Endothelial cell (in vitro differentiated cells): ENCODE results near the gene PTPRN2. TPM values are rescaled to one million over a fixed set of nuclear protein-coding genes. Genes with fewer than 3 reads are reported as not detected.

Experiments
- DNase-seq: peaks from one replicate; pipeline ENCODE4 v3.0.0; 2021; ENCODE audit warnings: low spot score
- H3K27ac Mint-ChIP-seq: one replicate; pipeline ENCODE4 v1.8.0; 2021; ENCODE audit warnings: mixed read lengths, inconsistent platforms; ENCODE audit not compliant: unreplicated experiment
- H3K27me3 Mint-ChIP-seq: one replicate; pipeline ENCODE4 v1.8.0; 2021; ENCODE audit warnings: mild to moderate bottlenecking, moderate library complexity, mixed read lengths, inconsistent platforms; ENCODE audit not compliant: unreplicated experiment
- H3K36me3 Mint-ChIP-seq: one replicate; pipeline ENCODE4 v1.8.0; 2021; ENCODE audit warnings: mild to moderate bottlenecking, low read depth, mixed read lengths, inconsistent platforms; ENCODE audit not compliant: unreplicated experiment
- H3K4me1 Mint-ChIP-seq: one replicate; pipeline ENCODE4 v1.8.0; 2021; ENCODE audit warnings: mild to moderate bottlenecking, mixed read lengths, inconsistent platforms; ENCODE audit not compliant: unreplicated experiment
- H3K4me3 Mint-ChIP-seq: one replicate; pipeline ENCODE4 v1.8.0; 2021; ENCODE audit warnings: mild to moderate bottlenecking, mixed read lengths, inconsistent platforms; ENCODE audit not compliant: unreplicated experiment
- H3K9me3 Mint-ChIP-seq: one replicate; pipeline ENCODE4 v1.8.0; 2021; ENCODE audit warnings: mixed read lengths, inconsistent platforms; ENCODE audit not compliant: unreplicated experiment
- CTCF ChIP-seq: fragments of 200-600 bp; sonication (generic); IDR thresholded peaks from one replicate; pipeline ENCODE4 v1.5.0; 2021; ENCODE audit warnings: antibody characterized with exemption; ENCODE audit not compliant: unreplicated experiment
- total RNA-seq: library from RNA; stranded (reverse); fragmentation: NEBNext Ultra II Directional; extraction: Animal tissue kit (Norgen Biotek cat#: 25700); gene quantifications from one replicate; pipeline ENCODE4 v1.2.1, GENCODE V29; 2021; ENCODE audit not compliant: unreplicated experiment

Gene PTPRN2
- total RNA-seq, 1 donor from 2014 or later: 0.18 TPM

DNA sequence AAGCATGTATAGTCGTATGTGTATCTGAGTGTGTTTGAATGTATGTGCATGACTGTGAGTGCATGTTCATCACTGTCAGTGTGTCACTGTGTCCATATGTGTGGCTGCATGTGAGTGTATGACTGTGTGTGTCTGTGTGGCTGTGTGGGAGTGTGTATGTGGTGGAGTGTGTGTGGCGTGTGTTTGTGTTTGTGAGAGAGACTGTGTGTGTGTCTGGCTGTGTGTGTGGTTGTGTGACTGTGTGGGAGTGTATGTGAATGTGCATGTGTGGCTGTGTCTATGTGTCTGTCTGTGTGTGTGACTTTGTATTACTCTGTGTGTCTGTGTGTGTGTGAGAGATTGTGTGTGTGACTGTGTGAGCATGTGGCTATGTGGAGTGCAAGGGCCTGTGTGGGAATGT, 748.4 kb downstream of the PTPRN2 start:
- no peak for DNase-seq
- Mint-ChIP-seq H3K4me1 (no peaks in the 10 kb centered on the region), H3K27me3 (peaks cover 10% of the 10 kb centered on the region), H3K4me3 (no peak overlapping the region), H3K9me3 (peaks cover 33% of the 10 kb centered on the region), H3K27ac (no peak overlapping the region), H3K36me3 (peaks cover 20% of the 10 kb centered on the region)
- TF ChIP-seq CTCF: no peak

DNA sequence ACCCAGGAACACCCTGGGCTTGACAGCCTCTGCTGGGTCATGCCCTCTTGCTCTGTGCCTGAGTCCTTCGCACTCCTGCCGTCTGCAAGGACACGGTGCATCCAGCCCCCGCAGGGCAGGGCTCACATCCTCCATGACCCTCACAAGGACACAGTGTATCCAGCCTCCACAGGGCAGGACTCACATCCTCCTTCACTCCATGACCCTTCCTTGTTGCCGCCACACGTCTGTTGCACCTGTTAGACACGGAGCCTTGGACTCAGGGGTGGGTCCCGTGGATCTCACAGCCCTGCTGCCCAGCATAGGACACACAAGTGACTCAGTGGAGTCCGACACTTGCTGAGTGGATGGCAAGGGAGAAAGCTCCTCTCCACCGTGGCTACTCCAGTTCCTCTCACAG, 750.1 kb downstream of the PTPRN2 start:
- Mint-ChIP-seq H3K4me3 (no peak overlapping the region), H3K9me3 (peaks cover 43% of the 10 kb centered on the region), H3K27ac (no peak overlapping the region), H3K36me3 (peaks cover 16% of the 10 kb centered on the region), H3K27me3 (peaks cover 9% of the 10 kb centered on the region), H3K4me1 (no peaks in the 10 kb centered on the region)
- no peak for DNase-seq
- no peak for TF ChIP-seq CTCF

DNA sequence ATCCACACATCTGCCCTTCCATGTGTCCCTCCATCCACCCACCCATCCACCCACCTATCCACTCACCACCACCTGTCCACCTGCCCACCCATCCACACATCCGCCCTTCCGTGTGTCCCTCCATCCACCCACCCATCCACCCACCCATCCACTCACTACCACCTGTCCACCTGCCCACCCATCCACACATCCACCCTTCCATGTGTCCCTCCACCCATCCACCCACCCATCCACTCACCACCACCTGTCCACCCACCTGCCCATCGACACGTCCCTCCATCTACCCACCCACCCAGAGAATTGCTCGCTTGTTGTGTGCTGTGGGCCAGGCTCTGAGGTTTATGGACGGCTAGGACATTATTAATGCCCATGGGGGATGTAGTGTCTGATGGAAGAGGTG, 750.6 kb downstream of the PTPRN2 start:
- no peaks in the 10 kb centered on the region for H3K4me1 Mint-ChIP-seq
- peaks cover 13% of the 10 kb centered on the region for H3K27me3 Mint-ChIP-seq
- peaks cover 48% of the 10 kb centered on the region for H3K9me3 Mint-ChIP-seq
- H3K36me3 Mint-ChIP-seq: peaks cover 21% of the 10 kb centered on the region
- H3K4me3 Mint-ChIP-seq: no peak overlapping the region
- TF ChIP-seq CTCF: no peak
- DNase-seq: no peak
- H3K27ac Mint-ChIP-seq: no peak overlapping the region

DNA sequence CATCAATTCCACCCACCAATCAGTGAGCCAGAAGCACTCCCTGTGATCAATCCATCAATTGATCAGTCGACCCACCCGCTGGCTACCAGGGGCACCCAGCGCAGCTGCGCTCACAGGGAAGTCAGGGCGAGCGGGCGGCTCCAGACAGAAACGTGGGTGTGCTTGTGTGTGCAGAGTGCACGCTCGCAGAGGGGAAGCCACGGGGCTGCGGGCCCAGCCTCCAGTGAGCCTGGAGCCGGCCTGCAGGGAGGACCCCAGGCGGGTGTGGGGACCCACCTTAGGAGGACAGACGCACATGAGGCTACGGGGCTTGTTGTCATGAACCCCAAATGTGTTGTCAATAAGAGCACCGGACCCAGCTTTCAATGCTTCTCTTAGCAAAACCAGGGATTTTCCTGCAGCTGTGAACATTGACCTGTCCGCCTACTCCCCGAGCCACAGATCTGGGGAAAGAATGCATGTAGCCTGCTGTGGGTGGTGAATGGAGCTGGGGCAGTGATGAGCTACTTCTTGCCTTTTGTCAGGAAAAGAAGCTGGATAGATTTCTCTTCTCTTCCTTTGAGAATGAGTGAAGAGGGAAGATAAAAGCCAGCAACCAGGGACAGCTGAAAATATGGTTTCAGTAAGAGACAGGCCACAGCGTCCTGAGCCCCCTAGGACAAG, 753.0 kb downstream of the PTPRN2 start:
- Mint-ChIP-seq H3K27me3 (peaks cover 17% of the 10 kb centered on the region), H3K9me3 (peaks cover 42% of the 10 kb centered on the region), H3K27ac (no peak overlapping the region), H3K4me1 (no peaks in the 10 kb centered on the region), H3K36me3 (peaks cover 22% of the 10 kb centered on the region), H3K4me3 (no peak overlapping the region)
- TF ChIP-seq CTCF: no peak
- DNase-seq: no peak

- Mint-ChIP-seq H3K9me3 (peaks cover 55% of the 10 kb centered on the region), H3K4me1 (no peaks in the 10 kb centered on the region), H3K36me3 (peaks cover 22% of the 10 kb centered on the region), H3K4me3 (no peak overlapping the region), H3K27ac (no peak overlapping the region), H3K27me3 (peaks cover 18% of the 10 kb centered on the region)
- TF ChIP-seq CTCF: no peak
- no peak for DNase-seq
These were observed 754.6 kb downstream of the PTPRN2 start for GRCh38 chr7:157832866-157833607.
